HCT116 (cell line): ENCODE measurements around the gene SEPTIN5. TPM values are rescaled to one million over a fixed set of nuclear protein-coding genes. Genes with fewer than 3 reads are reported as not detected.

ENCODE experiments used
- ATAC-seq: fragments of 200-7000 bp; cut with Tn5 transposase; 2 replicates; pipeline ENCODE4 v1.9.1; 2020; ENCODE audit warnings: mild to moderate bottlenecking, moderate library complexity
- BruUV-seq: library from RNA; stranded (reverse); fragments of 400-500 nt; replicated peaks from 2 replicates; lab custom pipeline; 2021; lab: Mats Ljungman, UMichigan
- CTCF ChIA-PET: fragments of 300-600 bp; sonication (Branson Sonifier 250); formaldehyde crosslinking; loops from one replicate; lab custom pipeline; 2021; ENCODE audit warnings: antibody characterized with exemption; lab: Charles Lee
- POLR2A ChIA-PET: fragments of 300-600, 350-600 bp; sonication (Branson Sonifier 250); formaldehyde crosslinking; loops from one replicate; lab custom pipeline; 2021; ENCODE audit warnings: antibody characterized with exemption; lab: Charles Lee
- RAD21 ChIA-PET, 2 experiments: fragments of 300-600 bp; sonication (Branson Sonifier 250); formaldehyde crosslinking; loops; one replicate each; lab custom pipeline; 2023; ENCODE audit warnings: low total read pairs in 2 of 2; ENCODE audit not compliant: uncharacterized antibody in 2 of 2, unreplicated experiment in 2 of 2, low non-redundant PET in 1 of 2; lab: Charles Lee
- DNase-seq: peaks from one replicate; pipeline ENCODE4 v3.0.0-alpha.2; 2010; ENCODE audit warnings: low read depth, low spot score
- H2AFZ ChIP-seq: fragments of 200-600 bp; shearing (Covaris generic), sonication (generic); 2 replicates; pipeline ENCODE4 v1.6.1; 2017; ENCODE audit warnings: low read depth, mixed run types, mixed read lengths, antibody characterized with exemption, low read length; ENCODE audit not compliant: poor library complexity, severe bottlenecking
- H3K27ac ChIP-seq: 2 replicates; pipeline ENCODE4 v1.5.1; 2012; ENCODE audit warnings: low read depth, low read length
- H3K27me3 ChIP-seq: fragments of 200-600 bp; sonication (generic); 2 replicates; pipeline ENCODE4 v1.6.1; 2016; ENCODE audit warnings: mixed run types, low read length, mixed read lengths; ENCODE audit not compliant: insufficient read depth
- H3K36me3 ChIP-seq, 2 experiments: fragments of 200-500 bp in 1 of 2; fragments of 200-600 bp in 1 of 2; sonication (Bioruptor generic) in 1 of 2; sonication (generic) in 1 of 2; 2 replicates each; pipeline versions ENCODE4 v1.5.1 to v1.6.1; 2014 to 2016; ENCODE audit warnings: low read length in 2 of 2, inconsistent platforms in 1 of 2, mixed read lengths in 1 of 2, mixed run types in 1 of 2; ENCODE audit not compliant: insufficient read depth in 2 of 2, control insufficient read depth in 1 of 2
- H3K4me1 ChIP-seq, 2 experiments: fragments of 200-600 bp in 1 of 2; sonication (generic) in 1 of 2; 2 replicates each; pipeline versions ENCODE4 v1.5.1 to v1.6.1; 2012 to 2017; ENCODE audit warnings: low read length in 2 of 2, inconsistent platforms in 1 of 2, mild to moderate bottlenecking in 1 of 2, mixed read lengths in 1 of 2, mixed run types in 1 of 2, moderate library complexity in 1 of 2; ENCODE audit not compliant: insufficient read depth in 2 of 2, control insufficient read depth in 1 of 2
- H3K4me2 ChIP-seq: fragments of 200-600 bp; sonication (generic); 2 replicates; pipeline ENCODE4 v1.6.1; 2017; ENCODE audit warnings: mixed run types, low read length, mixed read lengths
- H3K4me3 ChIP-seq, 2 experiments: fragments of 200-600 bp in 1 of 2; sonication (generic) in 1 of 2; replicated peaks in 1 of 2; 2 replicates each; pipeline ENCODE4 v1.5.1; 2011 to 2016; ENCODE audit warnings: low read length in 2 of 2, control low read depth in 1 of 2, low read depth in 1 of 2, mild to moderate bottlenecking in 1 of 2, mixed read lengths in 1 of 2, mixed run types in 1 of 2
- H3K79me2 ChIP-seq: fragments of 200-600 bp; sonication (generic); 2 replicates; pipeline ENCODE4 v1.6.1; 2017; ENCODE audit warnings: mild to moderate bottlenecking, mixed run types, low read length, moderate library complexity, mixed read lengths; ENCODE audit not compliant: insufficient read depth
- H3K9ac ChIP-seq: fragments of 200-600 bp; sonication (generic); 2 replicates; pipeline ENCODE4 v1.6.1; 2016; ENCODE audit warnings: low read length, mixed read lengths
- H3K9me2 ChIP-seq: fragments of 200-600 bp; sonication (generic), shearing (Covaris generic); 2 replicates; pipeline ENCODE4 v1.6.1; 2017; ENCODE audit warnings: mixed run types, mild to moderate bottlenecking, moderate library complexity; ENCODE audit not compliant: insufficient read depth
- H3K9me3 ChIP-seq, 2 experiments: fragments of 200-500 bp in 1 of 2; fragments of 200-600 bp in 1 of 2; sonication (Bioruptor generic) in 1 of 2; sonication (generic) in 1 of 2; 2 replicates each; pipeline ENCODE4 v1.6.1; 2014 to 2017; ENCODE audit warnings: low read length in 2 of 2, mixed read lengths in 2 of 2, inconsistent platforms in 1 of 2, low read depth in 1 of 2, mild to moderate bottlenecking in 1 of 2, mixed run types in 1 of 2, moderate library complexity in 1 of 2; ENCODE audit not compliant: control insufficient read depth in 1 of 2, insufficient read depth in 1 of 2
- H4K20me1 ChIP-seq: fragments of 200-600 bp; sonication (generic), shearing (Covaris generic); 2 replicates; pipeline ENCODE4 v1.6.1; 2017; ENCODE audit warnings: mixed run types, mild to moderate bottlenecking, moderate library complexity; ENCODE audit not compliant: insufficient read depth
- ELF1 ChIP-seq: IDR thresholded peaks from 2 replicates; pipeline ENCODE4 v1.6.1; 2012; ENCODE audit warnings: low read depth, borderline replicate concordance
- FOSL1 ChIP-seq: IDR thresholded peaks from 2 replicates; pipeline ENCODE4 v1.6.1; 2012; ENCODE audit warnings: low read depth
- SIN3A ChIP-seq: IDR thresholded peaks from 2 replicates; pipeline ENCODE4 v1.6.1; 2012; ENCODE audit warnings: low read depth
- SRF ChIP-seq: IDR thresholded peaks from 2 replicates; pipeline ENCODE4 v1.6.1; 2012; ENCODE audit warnings: low read depth
- intact Hi-C: fragments of 100-400 bp; cut with micrococcal nuclease; formaldehyde crosslinking; loops from 2 replicates; pipeline ENCODE4 v1.10.0; 2022
- total RNA-seq: library from RNA; stranded (reverse); gene quantifications from one replicate; pipeline ENCODE4 v1.2.1, GENCODE V29; 2021; ENCODE audit not compliant: unreplicated experiment
- TF ChIP-seq, protein P1 (sequence below), 3 experiments: fragments of 200-600 bp in 1 of 3; sonication (generic) in 1 of 3; IDR thresholded peaks in 2 of 3; conservative IDR thresholded peaks in 1 of 3; 2 replicates each; pipeline ENCODE4 v1.5.1; 2012 to 2017; ENCODE audit warnings: low read depth in 2 of 3, low read length in 2 of 3, antibody characterized with exemption in 1 of 3, borderline replicate concordance in 1 of 3, control low read depth in 1 of 3, mild to moderate bottlenecking in 1 of 3, mixed read lengths in 1 of 3, mixed run types in 1 of 3, moderate library complexity in 1 of 3; ENCODE audit not compliant: insufficient read depth in 1 of 3
- TF ChIP-seq, protein P2 (sequence below): IDR thresholded peaks from 2 replicates; pipeline ENCODE4 v1.6.1; 2012

SEPTIN5 gene
- total RNA-seq, 1 experiment from 2014 or later: 9.0 TPM

DNA sequence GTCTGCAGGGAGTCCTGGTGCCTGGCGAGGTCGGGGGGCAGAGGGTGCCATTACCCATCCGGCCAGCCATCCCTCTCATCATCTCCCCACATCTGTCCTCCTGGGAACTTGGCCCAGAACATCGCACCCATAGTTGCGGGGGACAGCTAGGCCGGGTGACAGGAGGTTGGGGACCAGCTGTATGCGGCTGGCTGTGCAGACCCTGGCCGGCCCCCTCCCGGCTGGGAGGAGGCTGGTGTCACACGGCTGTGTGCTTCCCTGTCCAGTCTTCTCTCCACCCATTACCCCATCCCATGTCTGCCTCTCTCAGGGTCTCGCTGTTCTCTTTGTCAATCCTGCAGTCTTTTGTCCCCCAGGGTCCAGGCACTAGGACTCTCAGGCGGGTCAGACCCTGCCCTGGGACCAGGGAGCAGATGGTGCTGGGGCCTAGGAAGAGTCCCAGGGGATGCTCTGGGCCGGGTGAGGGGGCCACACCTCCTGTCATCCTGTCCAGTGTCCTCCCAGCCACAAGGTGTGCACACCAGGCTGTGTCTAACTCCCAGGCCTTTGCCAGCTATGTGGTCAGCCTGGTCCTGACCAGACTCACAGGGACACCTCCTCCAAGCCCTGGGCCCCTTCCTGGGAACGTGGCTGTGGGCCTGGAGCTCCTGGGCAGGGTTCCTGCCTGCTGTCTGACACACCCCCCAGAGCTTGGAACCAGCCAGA lies 39.8 kb downstream of the SEPTIN5 start (continued):
- TF ChIP-seq, protein P1, sequence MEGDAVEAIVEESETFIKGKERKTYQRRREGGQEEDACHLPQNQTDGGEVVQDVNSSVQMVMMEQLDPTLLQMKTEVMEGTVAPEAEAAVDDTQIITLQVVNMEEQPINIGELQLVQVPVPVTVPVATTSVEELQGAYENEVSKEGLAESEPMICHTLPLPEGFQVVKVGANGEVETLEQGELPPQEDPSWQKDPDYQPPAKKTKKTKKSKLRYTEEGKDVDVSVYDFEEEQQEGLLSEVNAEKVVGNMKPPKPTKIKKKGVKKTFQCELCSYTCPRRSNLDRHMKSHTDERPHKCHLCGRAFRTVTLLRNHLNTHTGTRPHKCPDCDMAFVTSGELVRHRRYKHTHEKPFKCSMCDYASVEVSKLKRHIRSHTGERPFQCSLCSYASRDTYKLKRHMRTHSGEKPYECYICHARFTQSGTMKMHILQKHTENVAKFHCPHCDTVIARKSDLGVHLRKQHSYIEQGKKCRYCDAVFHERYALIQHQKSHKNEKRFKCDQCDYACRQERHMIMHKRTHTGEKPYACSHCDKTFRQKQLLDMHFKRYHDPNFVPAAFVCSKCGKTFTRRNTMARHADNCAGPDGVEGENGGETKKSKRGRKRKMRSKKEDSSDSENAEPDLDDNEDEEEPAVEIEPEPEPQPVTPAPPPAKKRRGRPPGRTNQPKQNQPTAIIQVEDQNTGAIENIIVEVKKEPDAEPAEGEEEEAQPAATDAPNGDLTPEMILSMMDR (IDR thresholded peaks at IDR 0.05 in 2 of 3, conservative IDR thresholded peaks at IDR 0.05 in 1 of 3; ENCODE audit: borderline replicate concordance in 1 of 3, insufficient read depth in 1 of 3, low read depth in 2 of 3, low read length in 2 of 3): no peak

DNA sequence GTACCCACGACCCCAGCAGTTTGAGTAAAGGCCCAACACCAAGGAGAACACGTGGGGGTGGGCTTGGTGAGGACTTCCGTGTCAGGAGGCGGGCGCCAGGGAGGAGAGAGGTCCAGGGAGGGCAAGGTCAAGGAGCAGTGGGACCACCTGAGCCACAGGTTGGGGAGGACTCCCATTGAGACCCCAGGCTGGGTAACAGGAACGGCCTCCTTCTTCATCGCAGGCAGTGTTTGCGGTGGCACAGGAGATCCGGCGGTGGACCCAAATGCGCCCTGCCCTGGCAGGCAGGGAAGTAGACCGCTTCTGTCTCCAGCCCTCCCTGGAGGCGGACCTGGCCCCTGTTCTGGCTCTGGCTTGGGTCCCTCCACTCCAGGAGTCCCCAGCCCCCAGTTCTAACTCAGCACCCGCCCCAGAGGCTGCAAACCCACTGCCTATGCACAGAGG lies 40.4 kb downstream of the SEPTIN5 start:
- Histone ChIP-seq H3K4me2 (no peak overlapping the region), H3K4me3 (no peak overlapping the region), H3K9me2 (no peaks in the 10 kb centered on the region), H3K9ac (no peak overlapping the region), H4K20me1 (no peaks in the 10 kb centered on the region), H2AFZ (no peak overlapping the region), H3K27ac (no peak overlapping the region), H3K27me3 (no peaks in the 10 kb centered on the region), H3K36me3 (no peaks in the 10 kb centered on the region), H3K9me3 (no peaks in the 10 kb centered on the region), H3K79me2 (no peaks in the 10 kb centered on the region), H3K4me1 (peaks cover 4 to 16% of the 10 kb centered on the region in 2 experiments; a peak in 3 of 4 replicates)
- DNase-seq (no peak), ATAC-seq (no peak)
- TF ChIP-seq FOSL1 (no peak), ELF1 (no peak), SRF (no peak), SIN3A (no peak)
- TF ChIP-seq, protein P2, sequence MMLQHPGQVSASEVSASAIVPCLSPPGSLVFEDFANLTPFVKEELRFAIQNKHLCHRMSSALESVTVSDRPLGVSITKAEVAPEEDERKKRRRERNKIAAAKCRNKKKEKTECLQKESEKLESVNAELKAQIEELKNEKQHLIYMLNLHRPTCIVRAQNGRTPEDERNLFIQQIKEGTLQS: no peak
- RAD21 ChIA-PET: no interaction called here
- no TSS peak for BruUV-seq
- POLR2A ChIA-PET: no interaction called here
- intact Hi-C loops: no loop called here
- CTCF ChIA-PET: no interaction called here
